Fibroblast of lung (primary cell): ENCODE results near the gene LTB.

Experiments used
- EZH2 ChIP-seq: IDR thresholded peaks from 2 replicates; pipeline ENCODE4 v1.5.1; 2012; ENCODE audit warnings: low read length, control low read depth, mild to moderate bottlenecking; ENCODE audit errors: missing control alignments
- TF ChIP-seq, protein P1 (sequence below), 2 donors: IDR thresholded peaks in 1 of 2; conservative IDR thresholded peaks in 1 of 2; 1 replicate in 1 of 2; 2 replicates in 1 of 2; pipeline ENCODE4 v1.5.1; 2011 to 2012; ENCODE audit warnings: low read length in 2 of 2, control low read depth in 1 of 2, inconsistent platforms in 1 of 2, low read depth in 1 of 2, mild to moderate bottlenecking in 1 of 2

DNA sequence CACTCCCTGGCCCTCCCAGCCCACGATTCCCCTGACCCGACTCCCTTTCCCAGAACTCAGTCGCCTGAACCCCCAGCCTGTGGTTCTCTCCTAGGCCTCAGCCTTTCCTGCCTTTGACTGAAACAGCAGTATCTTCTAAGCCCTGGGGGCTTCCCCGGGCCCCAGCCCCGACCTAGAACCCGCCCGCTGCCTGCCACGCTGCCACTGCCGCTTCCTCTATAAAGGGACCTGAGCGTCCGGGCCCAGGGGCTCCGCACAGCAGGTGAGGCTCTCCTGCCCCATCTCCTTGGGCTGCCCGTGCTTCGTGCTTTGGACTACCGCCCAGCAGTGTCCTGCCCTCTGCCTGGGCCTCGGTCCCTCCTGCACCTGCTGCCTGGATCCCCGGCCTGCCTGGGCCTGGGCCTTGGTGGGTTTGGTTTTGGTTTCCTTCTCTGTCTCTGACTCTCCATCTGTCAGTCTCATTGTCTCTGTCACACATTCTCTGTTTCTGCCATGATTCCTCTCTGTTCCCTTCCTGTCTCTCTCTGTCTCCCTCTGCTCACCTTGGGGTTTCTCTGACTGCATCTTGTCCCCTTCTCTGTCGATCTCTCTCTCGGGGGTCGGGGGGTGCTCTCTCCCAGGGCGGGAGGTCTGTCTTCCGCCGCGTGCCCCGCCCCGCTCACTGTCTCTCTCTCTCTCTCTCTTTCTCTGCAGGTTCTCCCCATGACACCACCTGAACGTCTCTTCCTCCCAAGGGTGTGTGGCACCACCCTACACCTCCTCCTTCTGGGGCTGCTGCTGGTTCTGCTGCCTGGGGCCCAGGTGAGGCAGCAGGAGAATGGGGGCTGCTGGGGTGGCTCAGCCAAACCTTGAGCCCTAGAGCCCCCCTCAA lies 9.9 kb downstream of the LTB start, which contains the start of gene LTA:
- TF ChIP-seq, protein P1, sequence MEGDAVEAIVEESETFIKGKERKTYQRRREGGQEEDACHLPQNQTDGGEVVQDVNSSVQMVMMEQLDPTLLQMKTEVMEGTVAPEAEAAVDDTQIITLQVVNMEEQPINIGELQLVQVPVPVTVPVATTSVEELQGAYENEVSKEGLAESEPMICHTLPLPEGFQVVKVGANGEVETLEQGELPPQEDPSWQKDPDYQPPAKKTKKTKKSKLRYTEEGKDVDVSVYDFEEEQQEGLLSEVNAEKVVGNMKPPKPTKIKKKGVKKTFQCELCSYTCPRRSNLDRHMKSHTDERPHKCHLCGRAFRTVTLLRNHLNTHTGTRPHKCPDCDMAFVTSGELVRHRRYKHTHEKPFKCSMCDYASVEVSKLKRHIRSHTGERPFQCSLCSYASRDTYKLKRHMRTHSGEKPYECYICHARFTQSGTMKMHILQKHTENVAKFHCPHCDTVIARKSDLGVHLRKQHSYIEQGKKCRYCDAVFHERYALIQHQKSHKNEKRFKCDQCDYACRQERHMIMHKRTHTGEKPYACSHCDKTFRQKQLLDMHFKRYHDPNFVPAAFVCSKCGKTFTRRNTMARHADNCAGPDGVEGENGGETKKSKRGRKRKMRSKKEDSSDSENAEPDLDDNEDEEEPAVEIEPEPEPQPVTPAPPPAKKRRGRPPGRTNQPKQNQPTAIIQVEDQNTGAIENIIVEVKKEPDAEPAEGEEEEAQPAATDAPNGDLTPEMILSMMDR (conservative IDR thresholded peaks at IDR 0.05 in 1 of 2, IDR thresholded peaks at IDR 0.05 in 1 of 2; ENCODE audit: low read depth in 1 of 2, low read length in 2 of 2), result no peak
- no peak for TF ChIP-seq EZH2
